MG63 (cell line): ENCODE results near the gene GOLGA1. TPM values are rescaled to one million over a fixed set of nuclear protein-coding genes. Genes with fewer than 3 reads are reported as not detected.
"Not testable (repeated sequence)": the region's sequence is repeated elsewhere in the genome, so short reads cannot be mapped to it uniquely, and the experiment has no call there.

Experiments used
- DNase-seq: peaks from one replicate; pipeline ENCODE4 v3.0.0-alpha.2; 2020
- H3K27me3 ChIP-seq: fragments of 250-450 bp; sonication (Bioruptor Pico); 2 replicates; pipeline ENCODE4 v1.5.1; 2020; ENCODE audit warnings: mild to moderate bottlenecking, moderate library complexity
- H3K36me3 ChIP-seq: fragments of 250-450 bp; sonication (Bioruptor Pico); 2 replicates; pipeline ENCODE4 v1.5.1; 2020; ENCODE audit warnings: mild to moderate bottlenecking, moderate library complexity
- H3K4me3 ChIP-seq: fragments of 250-450 bp; sonication (Bioruptor Pico); 2 replicates; pipeline ENCODE4 v1.5.1; 2020; ENCODE audit warnings: mild to moderate bottlenecking, moderate library complexity
- H3K9me3 ChIP-seq: fragments of 250-450 bp; sonication (Bioruptor Pico); 2 replicates; pipeline ENCODE4 v1.5.1; 2020; ENCODE audit warnings: mild to moderate bottlenecking, moderate library complexity
- total RNA-seq: library from RNA; depleted of rRNA; stranded (reverse); fragments of >200 nt; shearing (Covaris generic); gene quantifications from 2 replicates; pipeline ENCODE4 v1.2.3, GENCODE V29; 2014; ENCODE audit warnings: low replicate concordance; rRNA removed

GOLGA1 gene
- total RNA-seq, 1 experiment from 2014 or later, result 14.6 TPM

- Histone ChIP-seq H3K9me3 (no peaks in the 10 kb centered on the region), H3K4me3 (no peak overlapping the region), H3K36me3 (no peaks in the 10 kb centered on the region), H3K27me3 (no peaks in the 10 kb centered on the region)
- DNase-seq, result peak; percentile 24
Measured at GRCh38 chr9:124839612-124840299, 101.1 kb downstream of the GOLGA1 start.

GRCh38 chr9:124838567-124839275 is 102.2 kb downstream of the GOLGA1 start:
- not testable (repeated sequence) for DNase-seq, H3K27me3 ChIP-seq, H3K36me3 ChIP-seq

GRCh38 chr9:124838132-124838531 is 102.8 kb downstream of the GOLGA1 start:
- not testable (repeated sequence) for H3K9me3 ChIP-seq, DNase-seq, H3K36me3 ChIP-seq, H3K4me3 ChIP-seq, H3K27me3 ChIP-seq

More at GRCh38 chr9:124838567-124839275, 102.2 kb downstream of the GOLGA1 start:
- H3K4me3 ChIP-seq, H3K9me3 ChIP-seq: not testable (repeated sequence)

GRCh38 chr9:124835026-124835557 is 105.8 kb downstream of the GOLGA1 start:
- Histone ChIP-seq H3K9me3 (no peaks in the 10 kb centered on the region), H3K36me3 (no peaks in the 10 kb centered on the region), H3K4me3 (no peak overlapping the region), H3K27me3 (no peaks in the 10 kb centered on the region)
- DNase-seq, result peak; percentile 44

GRCh38 chr9:124834591-124834990 is 106.3 kb downstream of the GOLGA1 start:
- H3K27me3 ChIP-seq, result no peaks in the 10 kb centered on the region

GRCh38 chr9:124831642-124832364 is 109.1 kb downstream of the GOLGA1 start:
- Histone ChIP-seq H3K27me3 (no peaks in the 10 kb centered on the region), H3K9me3 (no peaks in the 10 kb centered on the region; the same call in 1 of the 2 replicates), H3K36me3 (no peaks in the 10 kb centered on the region), H3K4me3 (no peak overlapping the region)
- DNase-seq, result no peak

More at GRCh38 chr9:124834591-124834990, 106.3 kb downstream of the GOLGA1 start:
- Histone ChIP-seq H3K4me3 (no peak overlapping the region), H3K36me3 (no peaks in the 10 kb centered on the region), H3K9me3 (no peaks in the 10 kb centered on the region)
- DNase-seq, result peak; percentile 77

- H3K27me3 ChIP-seq, result no peaks in the 10 kb centered on the region
- H3K9me3 ChIP-seq, result peaks cover 2% of the 10 kb centered on the region; the same call in 1 of the 2 replicates
- no peaks in the 10 kb centered on the region for H3K36me3 ChIP-seq
- DNase-seq, result no peak
- no peak overlapping the region for H3K4me3 ChIP-seq
Measured at GRCh38 chr9:124830593-124830992, 110.3 kb downstream of the GOLGA1 start.

GRCh38 chr9:124829334-124829669 is 111.6 kb downstream of the GOLGA1 start:
- H3K9me3 ChIP-seq, result peaks cover 2% of the 10 kb centered on the region; the same call in 1 of the 2 replicates

GRCh38 chr9:124828489-124829333 is 112.2 kb downstream of the GOLGA1 start:
- Histone ChIP-seq H3K9me3 (peaks cover 2% of the 10 kb centered on the region; the same call in 1 of the 2 replicates), H3K27me3 (no peaks in the 10 kb centered on the region), H3K36me3 (no peaks in the 10 kb centered on the region), H3K4me3 (no peak overlapping the region)
- no peak for DNase-seq

More at GRCh38 chr9:124829334-124829669, 111.6 kb downstream of the GOLGA1 start:
- Histone ChIP-seq H3K27me3 (no peaks in the 10 kb centered on the region), H3K4me3 (no peak overlapping the region), H3K36me3 (no peaks in the 10 kb centered on the region)
- no peak for DNase-seq

Other genes with a start within 250 kb of the GOLGA1 start
- 0.37 and 2.5 TPM in 2 replicates for gene NR6A1, start 169.8 kb downstream of the GOLGA1 start, total RNA-seq
- 0.20 and 1.5 TPM in 2 replicates for gene OLFML2A, start 163.9 kb downstream of the GOLGA1 start, total RNA-seq
- gene WDR38, start 87.6 kb downstream of the GOLGA1 start, total RNA-seq, result not detected in 2 replicates
- 3,004 and 3,358 TPM in 2 replicates for gene RPL35, start 79.1 kb downstream of the GOLGA1 start, total RNA-seq
- gene ARPC5L, start 79.0 kb downstream of the GOLGA1 start, total RNA-seq, result 48.0 and 59.7 TPM in 2 replicates
- 13.2 and 25.5 TPM in 2 replicates for gene SCAI, start 202.4 kb upstream of the GOLGA1 start, total RNA-seq
- gene PPP6C, start 248.7 kb upstream of the GOLGA1 start, total RNA-seq, result 17.0 and 23.4 TPM in 2 replicates